Sigmoid colon (tissue), 4 donors: ENCODE measurements around the gene STK39.

Experiments used
- CTCF ChIP-seq, 4 experiments: fragments of 450-650 bp in 3 of 4; fragments of 200-600 bp in 1 of 4; IDR thresholded peaks; one replicate each; pipeline ENCODE4 v1.5.1; 2016 to 2019; ENCODE audit warnings: antibody characterized with exemption in 4 of 4, mild to moderate bottlenecking in 3 of 4, moderate library complexity in 2 of 4
- POLR2AphosphoS5 ChIP-seq, 4 donors: sonication (generic); formaldehyde crosslinking; IDR thresholded peaks; one replicate each; pipeline ENCODE4 v1.6.1; 2017; ENCODE audit warnings: antibody characterized with exemption in 4 of 4

GRCh38 chr2:168140892-168141291, 106.5 kb downstream of the STK39 start:
- TF ChIP-seq CTCF (IDR thresholded peaks at IDR 0.05) (no peak), POLR2AphosphoS5 (IDR thresholded peaks at IDR 0.05) (no peak)
